Transverse colon (tissue), 4 donors: ENCODE data around the gene CABLES2. TPM values are rescaled to one million over a fixed set of nuclear protein-coding genes. Genes with fewer than 3 reads are reported as not detected.

Experiments used
- DNase-seq: peaks from one replicate; pipeline ENCODE4 v3.0.0-alpha.2; 2019
- H3K27ac ChIP-seq, 4 donors: fragments of 200-600 bp; sonication (generic); 2 replicates each; pipeline ENCODE4 v1.5.1; 2016 to 2018; ENCODE audit warnings: inconsistent platforms in 4 of 4
- H3K27me3 ChIP-seq: fragments of 200-600 bp; sonication (generic); 2 replicates; pipeline ENCODE4 v1.5.1; 2017; ENCODE audit warnings: inconsistent platforms
- H3K36me3 ChIP-seq, 4 donors: fragments of 200-600 bp; sonication (generic); 2 replicates each; pipeline ENCODE4 v1.5.1; 2017 to 2019; ENCODE audit warnings: inconsistent platforms in 4 of 4
- H3K4me1 ChIP-seq, 4 donors: fragments of 200-600 bp; sonication (generic); 2 replicates each; pipeline ENCODE4 v1.5.1; 2017 to 2020; ENCODE audit warnings: inconsistent platforms in 4 of 4
- H3K4me3 ChIP-seq, 4 donors: fragments of 200-600 bp; sonication (generic); 1 replicate in 1 of 4; 2 replicates in 3 of 4; pipeline versions ENCODE4 v1.5.1 to v1.6.1; 2017 to 2019; ENCODE audit warnings: inconsistent platforms in 4 of 4
- H3K9me3 ChIP-seq, 2 donors: fragments of 200-600 bp; sonication (generic); 2 replicates each; pipeline ENCODE4 v1.5.1; 2017 to 2019; ENCODE audit warnings: inconsistent platforms in 2 of 2
- CTCF ChIP-seq, 5 experiments: fragments of 200-600 bp in 3 of 5; fragments of 450-650 bp in 2 of 5; sonication (generic) in 3 of 5; IDR thresholded peaks; 1 replicate in 2 of 5; 2 replicates in 3 of 5; pipeline ENCODE4 v1.5.1; 2016 to 2017; ENCODE audit warnings: antibody characterized with exemption in 5 of 5, inconsistent platforms in 3 of 5, mild to moderate bottlenecking in 2 of 5, moderate library complexity in 1 of 5
- EP300 ChIP-seq: sonication (generic); formaldehyde crosslinking; IDR thresholded peaks from one replicate; pipeline ENCODE4 v1.6.1; 2017; ENCODE audit warnings: antibody characterized with exemption, low read depth
- POLR2A ChIP-seq: fragments of 450-650 bp; IDR thresholded peaks from one replicate; pipeline ENCODE4 v1.6.1; 2016; ENCODE audit warnings: antibody characterized with exemption, mild to moderate bottlenecking, moderate library complexity
- POLR2AphosphoS5 ChIP-seq, 3 donors: sonication (generic); formaldehyde crosslinking; IDR thresholded peaks; one replicate each; pipeline ENCODE4 v1.6.1; 2016; ENCODE audit warnings: antibody characterized with exemption in 3 of 3
- WGBS, 2 donors: methylation state at CpG; one replicate each; pipeline ENCODE4 v1.1.5; 2018; ENCODE audit warnings: low coverage in 1 of 2; 5-methylcytosine and 5-hydroxymethylcytosine counted together
- in situ Hi-C, 4 donors: fragments of 200-750 bp; cut with MboI; loops; one replicate each; pipeline versions ENCODE4 v1.15.0 to v1.15.1; 2017; ENCODE audit warnings: low sequenced_read_pairs in 3 of 4, low pct_ligation_motif_present in 1 of 4, low pct_unique_long_range_greater_than_20kb in 1 of 4
- intact Hi-C: fragments of 100-400 bp; cut with DNase I; formaldehyde crosslinking; loops from one replicate; pipeline ENCODE4 v1.15.1; 2023; ENCODE audit warnings: low total_unique reads
- total RNA-seq, 4 donors: library from RNA; depleted of rRNA; stranded (reverse); fragments of >200 nt; gene quantifications; one replicate each; pipeline ENCODE4 v1.1.0, GENCODE V29; 2016

Gene CABLES2
- total RNA-seq, 4 donors from 2014 or later = 3.7 to 10.1 (median 8.5) TPM

- in situ Hi-C loops = no loop called here
- no peak overlapping the region for H3K4me3 ChIP-seq
- TF ChIP-seq EP300 (no peak), POLR2A (no peak), POLR2AphosphoS5 (IDR thresholded peaks at IDR 0.05) (no peak), CTCF (IDR thresholded peaks at IDR 0.05) (no peak)
- DNase-seq = no peak
- H3K9me3 ChIP-seq = no peaks in the 10 kb centered on the region
- H3K27ac ChIP-seq = no peak overlapping the region
- no peaks in the 10 kb centered on the region for H3K27me3 ChIP-seq
- peaks cover 5 to 9% (median 7%) of the 10 kb centered on the region in 4 donors for H3K4me1 ChIP-seq
- 80% methylated on average over 18 of the region's 19 CpGs; no CpG with 5 or more reads in 1 of the 2 donors for WGBS, 2 donors
- H3K36me3 ChIP-seq = no peaks in the 10 kb centered on the region
- intact Hi-C loops = loop anchor here (10.0 kb wide), 2 partner anchors 196 to 764 kb away; no protein-coding TSS in a partner anchor
These were observed 11.8 kb upstream of the CABLES2 start for GRCh38 chr20:62418709-62419487.

GRCh38 chr20:62417981-62418708, 11.1 kb upstream of the CABLES2 start:
- Histone ChIP-seq H3K9me3 (no peaks in the 10 kb centered on the region), H3K4me1 (peaks cover 7 to 17% (median 15%) of the 10 kb centered on the region in 4 donors), H3K27ac (no peak overlapping the region), H3K4me3 (no peak overlapping the region), H3K36me3 (no peaks in the 10 kb centered on the region), H3K27me3 (no peaks in the 10 kb centered on the region)
- no peak for DNase-seq
- in situ Hi-C loops = no loop called here
- TF ChIP-seq POLR2AphosphoS5 (IDR thresholded peaks at IDR 0.05) (no peak), POLR2A (no peak), EP300 (no peak), CTCF (IDR thresholded peaks at IDR 0.05) (no peak)
- WGBS, 2 donors = 73 to 81% methylated on average over 7 to 20 of the region's 25 CpGs
- intact Hi-C loops = loop anchor here (10.0 kb wide), 2 partner anchors 197 to 763 kb away; no protein-coding TSS in a partner anchor

- no peak for DNase-seq
- intact Hi-C loops (loop anchor here (10.0 kb wide), 2 partner anchors 198 to 762 kb away; no protein-coding TSS in a partner anchor), in situ Hi-C loops (no loop called here)
- Histone ChIP-seq H3K27ac (no peak overlapping the region), H3K4me3 (no peak overlapping the region), H3K9me3 (no peaks in the 10 kb centered on the region), H3K4me1 (peaks cover 7 to 28% (median 25%) of the 10 kb centered on the region in 4 donors), H3K27me3 (no peaks in the 10 kb centered on the region), H3K36me3 (no peaks in the 10 kb centered on the region)
- TF ChIP-seq POLR2A = no peak
- no peak for TF ChIP-seq CTCF (IDR thresholded peaks at IDR 0.05)
- no peak for TF ChIP-seq POLR2AphosphoS5 (IDR thresholded peaks at IDR 0.05)
- TF ChIP-seq EP300 = no peak
- WGBS, 2 donors = 80% methylated on average over 42 of the region's 43 CpGs; no CpG with 5 or more reads in 1 of the 2 donors
These were observed 9.9 kb upstream of the CABLES2 start for GRCh38 chr20:62416651-62417637.
